HG03521 (cell line): ENCODE data around the gene SYNPO2L.
"Not testable (repeated sequence)": the region's sequence is repeated elsewhere in the genome, so short reads cannot be mapped to it uniquely, and the experiment has no call there.

ENCODE experiments used
- ATAC-seq: cut with Tn5 transposase; IDR thresholded peaks from one replicate; pipeline ENCODE4 v1.9.1; 2021; ENCODE audit warnings: mild to moderate bottlenecking, moderate library complexity; ENCODE audit not compliant: unreplicated experiment

The SYNPO2L gene

GRCh38 chr10:73655990-73656298, at the start of gene SYNPO2L:
SYNPO2L (minus strand) TSS chr10:73656029; CDS start chr10:73655922, 107 bp downstream.
- no peak for ATAC-seq

GRCh38 chr10:73703924-73704323, 48.1 kb upstream of the SYNPO2L start:
- not testable (repeated sequence) for ATAC-seq

GRCh38 chr10:73698819-73699218, 43.0 kb upstream of the SYNPO2L start:
- not testable (repeated sequence) for ATAC-seq

- ATAC-seq, result not testable (repeated sequence)
These were observed 41.9 kb upstream of the SYNPO2L start, which contains the start of gene AGAP5 for GRCh38 chr10:73697675-73698159. AGAP5 (minus strand) TSS chr10:73698109; CDS start chr10:73697755, 354 bp downstream.

GRCh38 chr10:73695302-73695701, 39.5 kb upstream of the SYNPO2L start:
- ATAC-seq, result not testable (repeated sequence)

GRCh38 chr10:73690755-73691154, 34.9 kb upstream of the SYNPO2L start:
- not testable (repeated sequence) for ATAC-seq

- not testable (repeated sequence) for ATAC-seq
These were observed 33.8 kb upstream of the SYNPO2L start for GRCh38 chr10:73689596-73689995.

GRCh38 chr10:73687641-73688040, 31.8 kb upstream of the SYNPO2L start:
- not testable (repeated sequence) for ATAC-seq

- ATAC-seq, result not testable (repeated sequence)
These were observed 18.7 kb upstream of the SYNPO2L start for GRCh38 chr10:73674546-73674945.

- not testable (repeated sequence) for ATAC-seq
These were observed 12.5 kb upstream of the SYNPO2L start for GRCh38 chr10:73668378-73668777.

- not testable (repeated sequence) for ATAC-seq
These were observed 10.5 kb upstream of the SYNPO2L start for GRCh38 chr10:73666153-73666809.

- not testable (repeated sequence) for ATAC-seq
These were observed 9.8 kb upstream of the SYNPO2L start for GRCh38 chr10:73665581-73665980.

GRCh38 chr10:73664156-73665040, 8.6 kb upstream of the SYNPO2L start:
- not testable (repeated sequence) for ATAC-seq

GRCh38 chr10:73663621-73664020, 7.8 kb upstream of the SYNPO2L start:
- not testable (repeated sequence) for ATAC-seq

- ATAC-seq, result not testable (repeated sequence)
These were observed 6.9 kb upstream of the SYNPO2L start for GRCh38 chr10:73662705-73663104.

- no peak for ATAC-seq
These were observed 406 bp downstream of the SYNPO2L start for GRCh38 chr10:73655257-73655989.

GRCh38 chr10:73653701-73654100, 2.1 kb downstream of the SYNPO2L start:
- no peak for ATAC-seq

- no peak for ATAC-seq
These were observed 2.6 kb downstream of the SYNPO2L start for GRCh38 chr10:73653195-73653594.

- ATAC-seq, result no peak
These were observed 5.1 kb downstream of the SYNPO2L start for GRCh38 chr10:73650537-73651331.

- no peak for ATAC-seq
These were observed 5.8 kb downstream of the SYNPO2L start for GRCh38 chr10:73649876-73650536.
